Activated CD4-positive, alpha-beta memory T cell treated with anti-CD3 and anti-CD28 coated beads for 36 hours (primary cell): Measurements from ENCODE around the gene UBAC1. TPM values are rescaled to one million over a fixed set of nuclear protein-coding genes. Genes with fewer than 3 reads are reported as not detected.

Source experiments
- CTCF ChIA-PET: fragments of 350-600 bp; sonication (Branson Sonifier 250); formaldehyde crosslinking; loops from one replicate; lab custom pipeline; 2021; ENCODE audit warnings: antibody characterized with exemption, inconsistent platforms; lab: Charles Lee
- POLR2A ChIA-PET: fragments of 350-600 bp; sonication (Branson Sonifier 250); formaldehyde crosslinking; loops from one replicate; lab custom pipeline; 2021; ENCODE audit warnings: antibody characterized with exemption; lab: Charles Lee
- DNase-seq: peaks from one replicate; pipeline ENCODE4 v3.0.0-alpha.2; 2020
- H3K27ac Mint-ChIP-seq: one replicate; pipeline ENCODE4 v1.8.0; 2021; ENCODE audit warnings: mixed read lengths
- H3K27me3 Mint-ChIP-seq: one replicate; pipeline ENCODE4 v1.8.0; 2021; ENCODE audit warnings: mixed read lengths
- H3K36me3 Mint-ChIP-seq: one replicate; pipeline ENCODE4 v1.8.0; 2021; ENCODE audit warnings: mixed read lengths
- H3K4me1 Mint-ChIP-seq: one replicate; pipeline ENCODE4 v1.8.0; 2021; ENCODE audit warnings: low read depth, mixed read lengths
- H3K4me3 Mint-ChIP-seq: one replicate; pipeline ENCODE4 v1.8.0; 2021; ENCODE audit warnings: mild to moderate bottlenecking, mixed read lengths
- H3K9me3 Mint-ChIP-seq: one replicate; pipeline ENCODE4 v1.8.0; 2021; ENCODE audit warnings: mixed read lengths
- intact Hi-C: fragments of 100-400 bp; cut with micrococcal nuclease; formaldehyde crosslinking; loops from one replicate; pipeline ENCODE4 v1.15.1; 2023
- total RNA-seq, 2 experiments: library from RNA; stranded (reverse); gene quantifications; one replicate each; pipeline ENCODE4 v1.2.3, GENCODE V29; 2021

UBAC1 gene
- total RNA-seq, 2 experiments from 2014 or later: 41.3 to 42.0 TPM

DNA sequence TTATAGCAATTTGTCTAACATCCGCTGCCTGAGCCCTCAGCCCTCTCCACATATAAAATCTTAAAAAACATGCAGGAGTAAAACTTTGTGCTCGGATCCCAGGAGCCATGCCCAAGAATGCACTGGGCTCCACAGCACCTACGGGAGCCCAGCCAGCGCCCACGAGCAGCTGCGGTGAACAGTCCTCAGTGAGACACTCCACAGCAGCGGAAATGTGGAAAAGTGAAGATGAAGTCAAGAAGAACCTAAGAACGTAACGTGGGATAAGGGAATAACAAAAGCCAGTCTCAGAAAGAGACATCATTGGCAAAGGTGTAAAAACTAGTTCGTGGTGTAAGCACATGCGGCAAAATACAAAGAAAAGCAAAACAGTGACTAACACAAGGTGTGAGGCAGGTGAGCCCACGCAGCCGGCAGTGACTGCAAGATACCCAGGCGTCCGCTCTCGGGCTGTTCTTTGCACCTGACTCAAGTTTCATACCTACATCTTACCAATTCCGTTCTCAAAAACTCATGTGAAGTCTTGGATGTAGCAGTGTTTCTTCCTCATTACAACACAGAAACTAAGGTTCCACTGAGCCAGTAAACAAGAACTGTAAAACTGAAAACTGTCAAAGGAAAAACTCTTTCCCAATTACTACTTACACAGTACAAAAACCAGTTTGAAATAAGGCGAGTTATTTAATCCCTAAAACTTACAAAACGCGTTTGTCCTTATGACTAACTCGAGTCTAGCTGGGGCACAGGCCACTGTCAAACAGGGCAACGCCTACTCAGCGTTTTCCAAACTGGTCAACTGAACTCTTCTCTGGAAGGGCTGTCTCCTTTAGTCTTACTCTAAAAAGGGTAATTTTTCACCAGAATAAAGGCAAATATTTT is 55.6 kb downstream of the UBAC1 start:
- no peaks in the 10 kb centered on the region for H3K27me3 Mint-ChIP-seq
- POLR2A ChIA-PET: interaction anchor here (1.0 to 1.3 kb wide), 4 partner anchors 16 to 55 kb away, joined by 3 to 9 read pairs (median 4); no protein-coding TSS in a partner anchor
- H3K4me3 Mint-ChIP-seq: peak overlapping the region; percentile 82
- CTCF ChIA-PET: interaction anchor here (0.8 to 1.3 kb wide), 3 partner anchors 40 to 62 kb away, joined by 3 to 4 read pairs (median 3); no protein-coding TSS in a partner anchor
- H3K4me1 Mint-ChIP-seq: peaks cover 69% of the 10 kb centered on the region
- intact Hi-C loops: loop anchor here (1.0 to 5.0 kb wide), 9 partner anchors 19 to 1838 kb away; partner anchors contain the start of genes BRD3 and UBAC1
- no peaks in the 10 kb centered on the region for H3K9me3 Mint-ChIP-seq
- peak overlapping the region; percentile 86 for H3K27ac Mint-ChIP-seq
- peak; percentile 89 for DNase-seq
- H3K36me3 Mint-ChIP-seq: peaks cover 38% of the 10 kb centered on the region

DNA sequence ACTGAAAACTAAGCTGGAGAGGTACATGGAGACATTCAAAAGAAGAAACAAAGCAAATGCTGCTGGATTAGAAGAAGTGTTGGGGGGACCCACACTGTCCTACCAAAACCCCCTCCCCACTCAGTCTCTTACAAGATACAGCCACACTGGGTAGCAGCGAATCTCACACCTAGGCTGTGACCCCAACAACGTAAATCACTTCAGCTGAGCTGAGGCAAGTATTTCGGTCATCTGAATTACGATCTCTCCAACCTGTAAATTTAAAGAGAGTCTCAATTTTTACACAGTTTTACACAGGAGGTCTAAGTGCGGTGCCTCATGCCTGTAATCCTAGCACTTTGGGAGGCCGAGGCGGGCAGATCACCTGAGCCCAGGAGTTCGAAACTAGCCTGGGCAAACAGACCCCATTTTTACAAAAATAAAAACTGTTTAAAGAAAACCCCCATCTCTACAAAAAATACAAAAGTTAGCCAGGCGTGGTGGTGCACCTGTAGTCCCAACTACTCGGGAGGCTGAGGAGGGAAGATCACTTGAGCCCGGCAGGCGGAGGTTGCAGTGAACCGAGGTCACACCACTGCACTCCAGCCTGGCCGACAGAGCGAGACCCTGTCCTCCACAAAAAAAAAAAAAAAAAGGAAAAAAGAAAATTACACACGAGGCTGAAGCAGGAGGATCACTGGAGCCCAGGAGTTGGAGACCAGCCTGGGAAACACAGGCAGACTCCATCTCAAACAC is 57.2 kb downstream of the UBAC1 start:
- Mint-ChIP-seq H3K27ac (no peak overlapping the region), H3K4me3 (no peak overlapping the region), H3K27me3 (no peaks in the 10 kb centered on the region), H3K9me3 (peaks cover 4% of the 10 kb centered on the region), H3K36me3 (peaks cover 33% of the 10 kb centered on the region), H3K4me1 (peaks cover 65% of the 10 kb centered on the region)
- intact Hi-C loops: loop anchor here (2.0 kb wide), 1 partner anchor 17 kb away; no protein-coding TSS in a partner anchor
- DNase-seq: no peak
- CTCF ChIA-PET: interaction anchor here (0.6 to 1.5 kb wide), 2 partner anchors 40 to 186 kb away, joined by 4 to 5 read pairs; no protein-coding TSS in a partner anchor
- POLR2A ChIA-PET: no interaction called here

DNA sequence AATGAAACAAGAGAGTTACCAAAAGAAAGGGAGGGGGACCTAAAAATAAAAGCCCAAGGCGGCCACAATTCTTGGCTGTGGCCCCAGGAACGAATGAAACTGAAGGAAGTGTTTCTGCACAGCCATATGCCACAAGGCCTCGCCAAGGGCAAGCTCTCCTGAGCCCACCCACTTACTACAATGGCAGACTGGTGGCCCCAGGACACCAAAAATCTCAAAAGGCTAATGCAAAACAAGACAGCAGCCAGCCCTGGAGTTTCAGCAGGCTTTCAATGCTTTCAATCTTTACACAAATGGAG is 57.9 kb downstream of the UBAC1 start:
- intact Hi-C loops: no loop called here
- DNase-seq: no peak
- POLR2A ChIA-PET: no interaction called here
- peaks cover 7% of the 10 kb centered on the region for H3K9me3 Mint-ChIP-seq
- H3K27me3 Mint-ChIP-seq: no peaks in the 10 kb centered on the region
- peaks cover 30% of the 10 kb centered on the region for H3K36me3 Mint-ChIP-seq
- peaks cover 64% of the 10 kb centered on the region for H3K4me1 Mint-ChIP-seq
- CTCF ChIA-PET: interaction anchor here (1.5 kb wide), 1 partner anchor 39 kb away, joined by 5 read pairs; no protein-coding TSS in a partner anchor
- H3K4me3 Mint-ChIP-seq: no peak overlapping the region
- no peak overlapping the region for H3K27ac Mint-ChIP-seq

DNA sequence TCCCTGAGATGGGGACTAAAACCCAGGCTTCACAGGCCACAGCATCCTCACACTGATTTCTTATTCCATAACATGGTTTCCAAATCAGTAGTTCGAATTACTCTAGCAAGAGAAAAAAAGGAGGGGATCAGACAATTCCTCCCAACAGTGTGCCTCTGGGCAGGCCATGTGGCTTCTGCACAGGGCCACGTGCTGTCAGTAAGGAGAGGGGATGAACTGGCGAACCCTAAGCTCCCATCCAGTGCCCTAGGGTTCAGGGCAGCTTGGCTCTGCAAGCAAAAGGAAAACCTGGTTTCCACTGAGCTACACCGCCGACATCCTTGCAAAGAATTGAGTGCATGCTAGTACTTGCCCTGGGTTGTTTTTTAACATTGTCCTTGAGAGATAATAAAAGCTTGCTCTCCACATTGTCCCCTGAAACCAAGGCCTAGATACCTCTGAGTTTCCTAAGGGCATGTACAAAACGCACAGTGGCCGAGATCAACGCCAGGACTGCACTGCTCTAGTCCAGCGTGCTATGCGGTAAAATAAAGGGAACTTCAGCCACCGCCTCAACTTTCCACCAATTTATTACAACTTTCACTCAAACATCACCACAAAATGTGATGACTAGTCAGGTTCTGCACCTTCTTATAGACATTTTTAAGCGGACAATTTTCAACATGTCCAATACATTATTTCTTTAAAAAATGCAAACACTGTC is 58.4 kb downstream of the UBAC1 start:
- Mint-ChIP-seq H3K9me3 (peaks cover 7% of the 10 kb centered on the region), H3K27ac (no peak overlapping the region), H3K27me3 (no peaks in the 10 kb centered on the region), H3K4me3 (no peak overlapping the region), H3K4me1 (peaks cover 68% of the 10 kb centered on the region), H3K36me3 (peaks cover 31% of the 10 kb centered on the region)
- intact Hi-C loops: no loop called here
- POLR2A ChIA-PET: no interaction called here
- CTCF ChIA-PET: interaction anchor here (1.5 kb wide), 1 partner anchor 39 kb away, joined by 5 read pairs; no protein-coding TSS in a partner anchor
- no peak for DNase-seq

DNA sequence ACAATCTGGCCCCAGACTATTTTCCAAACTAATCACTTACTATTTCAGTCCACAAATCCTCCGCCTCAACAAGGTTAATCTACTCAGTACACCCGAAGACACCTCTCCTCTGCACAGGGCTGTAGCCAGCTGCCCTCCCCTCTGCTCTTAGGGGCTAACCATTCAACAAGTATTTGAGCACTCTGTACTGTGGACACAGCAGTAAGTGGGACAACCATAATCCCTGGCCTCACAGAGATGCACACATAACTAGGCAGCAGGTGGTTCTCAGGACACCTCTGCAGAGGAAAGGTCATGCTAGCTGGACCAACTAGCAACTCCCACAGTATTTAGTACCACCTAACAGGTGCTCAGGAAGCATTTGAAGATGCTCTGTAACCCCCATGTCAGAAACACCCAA is 59.3 kb downstream of the UBAC1 start:
- intact Hi-C loops: no loop called here
- Mint-ChIP-seq H3K27ac (no peak overlapping the region), H3K4me1 (peaks cover 74% of the 10 kb centered on the region), H3K4me3 (no peak overlapping the region), H3K9me3 (peaks cover 7% of the 10 kb centered on the region), H3K27me3 (no peaks in the 10 kb centered on the region), H3K36me3 (peaks cover 35% of the 10 kb centered on the region)
- ChIA-PET POLR2A (no interaction called here), CTCF (no interaction called here)
- no peak for DNase-seq

DNA sequence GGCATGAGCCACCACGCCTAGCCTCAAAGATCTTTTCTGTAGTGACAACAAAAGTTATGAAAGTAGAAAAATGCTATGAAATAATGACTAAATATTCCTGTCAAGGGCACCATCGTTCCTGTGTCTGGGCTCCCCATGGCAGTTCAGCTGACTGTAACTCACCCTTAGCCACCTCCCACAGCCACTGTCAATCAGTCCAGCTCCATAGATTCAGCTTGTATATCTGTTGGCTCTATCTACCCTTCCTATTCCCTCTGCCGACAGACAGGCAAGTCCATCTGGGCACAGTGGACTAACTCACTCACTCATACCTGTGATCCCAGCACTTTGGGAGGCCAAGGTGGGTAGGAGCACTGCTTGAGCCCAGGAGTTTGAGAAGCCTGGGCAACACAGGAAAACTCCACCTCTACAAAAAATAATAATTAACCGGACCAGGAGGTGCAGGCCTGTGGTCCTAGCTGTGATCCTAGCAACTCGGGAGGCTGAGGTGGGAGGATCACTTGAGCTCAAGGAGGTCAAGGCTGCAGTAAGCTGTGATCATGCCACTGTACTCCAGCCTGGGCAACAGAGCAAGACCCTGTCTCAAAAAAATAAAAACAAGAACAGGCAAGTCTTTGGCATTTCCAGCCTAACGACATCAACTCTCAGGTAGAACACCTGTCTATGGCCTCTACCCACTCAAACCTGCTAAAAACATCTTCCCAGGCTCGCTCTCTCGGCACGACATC is 60.0 kb downstream of the UBAC1 start:
- Mint-ChIP-seq H3K27me3 (no peaks in the 10 kb centered on the region), H3K9me3 (peaks cover 7% of the 10 kb centered on the region), H3K4me3 (no peak overlapping the region), H3K27ac (no peak overlapping the region), H3K4me1 (peaks cover 80% of the 10 kb centered on the region), H3K36me3 (peaks cover 35% of the 10 kb centered on the region)
- ChIA-PET POLR2A (no interaction called here), CTCF (no interaction called here)
- DNase-seq: no peak
- intact Hi-C loops: no loop called here

DNA sequence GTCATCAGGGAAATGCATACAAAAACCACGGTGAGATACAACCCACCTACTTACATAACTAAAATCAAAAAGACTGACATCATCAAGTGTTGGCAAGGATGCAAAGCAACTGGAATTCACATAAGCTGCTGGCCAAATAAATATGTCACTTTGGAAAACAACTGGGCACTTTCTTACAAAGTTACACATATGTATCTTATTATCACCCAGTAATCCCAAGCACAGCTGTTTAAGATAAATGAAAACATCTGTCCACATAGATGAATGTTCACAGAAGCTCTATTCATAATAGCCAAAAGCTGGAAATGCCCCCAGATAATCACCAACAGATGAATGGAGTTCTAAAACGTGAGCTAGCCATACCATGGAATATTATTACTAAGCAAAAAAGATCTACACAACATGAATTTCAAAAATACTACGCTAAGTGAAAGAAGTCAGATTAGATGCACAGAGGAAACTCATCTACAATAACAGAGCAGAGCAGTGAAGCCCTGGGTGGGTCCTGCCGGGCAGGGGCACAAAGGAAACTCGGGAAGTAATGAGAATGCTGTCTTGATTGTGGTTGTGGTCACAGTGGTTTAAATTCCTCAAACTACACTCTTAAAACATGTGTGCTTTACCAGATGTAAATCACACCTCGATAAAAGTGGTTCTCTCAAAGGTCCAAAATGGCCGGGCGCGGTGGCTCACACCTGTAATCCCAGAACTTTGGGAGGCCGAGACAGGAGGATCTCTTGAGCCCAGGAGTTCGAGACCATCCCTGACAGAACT is 62.4 kb downstream of the UBAC1 start:
- Mint-ChIP-seq H3K36me3 (peaks cover 30% of the 10 kb centered on the region), H3K27me3 (no peaks in the 10 kb centered on the region), H3K9me3 (peaks cover 7% of the 10 kb centered on the region), H3K4me1 (peaks cover 77% of the 10 kb centered on the region), H3K27ac (peak overlapping the region; percentile 1), H3K4me3 (no peak overlapping the region)
- POLR2A ChIA-PET: interaction anchor here (1.5 kb wide), 1 partner anchor 9 kb away, joined by 4 read pairs; no protein-coding TSS in a partner anchor
- CTCF ChIA-PET: interaction anchor here (1.0 kb wide), 1 partner anchor 8 kb away, joined by 3 read pairs; the partner anchor contains the start of gene CAMSAP1
- peak; percentile 35 for DNase-seq
- intact Hi-C loops: no loop called here

DNA sequence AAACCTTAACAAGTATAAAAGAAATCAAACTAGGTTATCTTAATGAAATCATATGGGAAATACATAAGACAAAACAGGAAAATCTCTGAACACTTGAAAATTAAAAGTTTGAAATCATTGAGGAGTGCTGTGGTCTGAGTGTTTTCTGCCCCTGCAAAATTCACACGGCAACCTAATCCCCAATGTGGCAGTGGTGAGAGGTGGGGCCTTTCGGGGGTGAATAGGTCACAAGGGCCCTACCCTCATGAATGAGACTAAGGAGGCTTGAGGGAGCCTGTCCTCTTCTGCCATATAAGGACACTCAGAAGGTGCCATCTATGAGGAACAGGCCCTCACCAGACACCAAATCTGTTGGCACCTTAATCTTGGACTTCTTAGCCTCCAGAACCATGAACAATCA is 64.5 kb downstream of the UBAC1 start:
- intact Hi-C loops: no loop called here
- CTCF ChIA-PET: interaction anchor here (0.9 kb wide), 1 partner anchor 31 kb away, joined by 3 read pairs; no protein-coding TSS in a partner anchor
- H3K36me3 Mint-ChIP-seq: peaks cover 21% of the 10 kb centered on the region
- H3K4me3 Mint-ChIP-seq: no peak overlapping the region
- H3K4me1 Mint-ChIP-seq: peaks cover 76% of the 10 kb centered on the region
- POLR2A ChIA-PET: no interaction called here
- no peaks in the 10 kb centered on the region for H3K27me3 Mint-ChIP-seq
- DNase-seq: no peak
- H3K9me3 Mint-ChIP-seq: peaks cover 7% of the 10 kb centered on the region
- no peak overlapping the region for H3K27ac Mint-ChIP-seq

DNA sequence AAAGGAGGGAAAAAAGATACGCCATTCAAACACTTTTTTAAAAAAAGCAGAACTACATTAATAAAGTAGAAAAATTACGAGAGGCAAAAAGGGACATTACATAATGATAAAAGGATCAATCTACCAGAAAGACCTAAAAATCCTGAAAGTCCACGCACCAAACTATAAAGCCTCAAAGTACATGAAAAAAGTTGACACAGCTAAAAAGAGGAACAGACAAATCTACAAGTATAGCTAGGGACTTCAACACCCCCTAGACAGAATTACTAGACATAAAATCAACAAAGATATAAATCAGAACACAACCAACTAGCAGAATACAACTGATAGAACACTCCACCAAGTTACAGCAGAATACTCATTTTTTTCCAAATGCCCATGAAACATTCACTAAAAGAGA is 65.0 kb downstream of the UBAC1 start:
- H3K4me1 Mint-ChIP-seq: peaks cover 76% of the 10 kb centered on the region
- no peak overlapping the region for H3K27ac Mint-ChIP-seq
- intact Hi-C loops: no loop called here
- no peaks in the 10 kb centered on the region for H3K27me3 Mint-ChIP-seq
- CTCF ChIA-PET: interaction anchor here (0.9 kb wide), 1 partner anchor 31 kb away, joined by 3 read pairs; no protein-coding TSS in a partner anchor
- no peak for DNase-seq
- POLR2A ChIA-PET: no interaction called here
- no peak overlapping the region for H3K4me3 Mint-ChIP-seq
- peaks cover 18% of the 10 kb centered on the region for H3K36me3 Mint-ChIP-seq
- H3K9me3 Mint-ChIP-seq: peaks cover 7% of the 10 kb centered on the region

DNA sequence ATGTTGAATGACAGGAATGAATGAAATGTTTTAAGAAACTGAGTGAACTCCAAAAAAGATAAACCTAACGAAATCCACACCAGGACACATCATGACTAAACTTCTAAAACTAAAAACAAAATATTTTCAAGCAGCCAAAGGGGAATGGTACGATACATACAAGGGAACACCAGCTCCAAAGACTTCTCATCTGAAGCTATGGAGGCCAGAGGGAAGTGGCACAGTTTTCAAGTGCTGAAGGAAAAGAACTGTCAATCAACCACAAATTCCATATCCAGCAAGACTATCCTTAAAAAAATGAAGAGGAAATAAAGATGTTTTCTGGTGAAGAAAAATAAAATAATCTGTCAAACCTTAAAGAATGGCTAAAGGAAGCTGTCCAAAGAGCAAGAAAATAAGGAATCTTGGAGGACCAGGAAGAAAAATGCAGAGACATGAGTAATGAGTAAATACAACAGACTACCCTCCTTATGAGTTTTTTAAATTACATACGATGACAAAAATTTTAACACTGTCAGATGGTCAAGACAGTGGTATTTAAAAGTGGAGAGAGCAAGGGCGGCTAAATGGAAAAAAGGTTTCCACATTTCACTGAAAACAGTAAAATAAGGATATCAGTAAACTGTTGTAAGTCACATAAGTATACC is 65.8 kb downstream of the UBAC1 start:
- Mint-ChIP-seq H3K4me1 (peaks cover 80% of the 10 kb centered on the region), H3K27ac (no peak overlapping the region), H3K9me3 (peaks cover 7% of the 10 kb centered on the region), H3K4me3 (no peak overlapping the region), H3K36me3 (peaks cover 15% of the 10 kb centered on the region), H3K27me3 (no peaks in the 10 kb centered on the region)
- no peak for DNase-seq
- CTCF ChIA-PET: no interaction called here
- intact Hi-C loops: no loop called here
- POLR2A ChIA-PET: no interaction called here
